Activated B cell treated with CpG ODN at 0.5 μM for 24 hours (primary cell): Measurements from ENCODE around the gene HDGFL2. TPM values are rescaled to one million over a fixed set of nuclear protein-coding genes. Genes with fewer than 3 reads are reported as not detected.

Experiments
- ATAC-seq: fragments of 200-7000 bp; cut with Tn5 transposase; one replicate; pipeline ENCODE4 v1.10.0; 2021; ENCODE audit warnings: low read depth, mild to moderate bottlenecking, moderate library complexity
- CTCF ChIA-PET: fragments of 350-600 bp; sonication (Branson Sonifier 250); formaldehyde crosslinking; loops from one replicate; lab custom pipeline; 2021; ENCODE audit warnings: antibody characterized with exemption; lab: Charles Lee
- POLR2A ChIA-PET: fragments of 350-600 bp; sonication (Branson Sonifier 250); formaldehyde crosslinking; loops from one replicate; lab custom pipeline; 2021; ENCODE audit warnings: antibody characterized with exemption; lab: Charles Lee
- DNase-seq: peaks from one replicate; pipeline ENCODE4 v3.0.0; 2022
- H3K27ac Mint-ChIP-seq: one replicate; pipeline ENCODE4 v1.8.0; 2020; ENCODE audit warnings: mixed read lengths
- H3K27me3 Mint-ChIP-seq: one replicate; pipeline ENCODE4 v1.8.0; 2021; ENCODE audit warnings: mixed read lengths
- H3K36me3 Mint-ChIP-seq: one replicate; pipeline ENCODE4 v1.8.0; 2021; ENCODE audit warnings: low read depth, mixed read lengths
- H3K4me1 Mint-ChIP-seq: one replicate; pipeline ENCODE4 v1.8.0; 2021; ENCODE audit warnings: mixed read lengths
- H3K4me3 Mint-ChIP-seq: one replicate; pipeline ENCODE4 v1.8.0; 2020; ENCODE audit warnings: mild to moderate bottlenecking, mixed read lengths
- H3K9me3 Mint-ChIP-seq: one replicate; pipeline ENCODE4 v1.8.0; 2020; ENCODE audit warnings: mixed read lengths
- CTCF ChIP-seq: fragments of 200-600 bp; IDR thresholded peaks from one replicate; pipeline ENCODE4 v1.8.0; 2022; ENCODE audit warnings: antibody characterized with exemption, mild to moderate bottlenecking
- intact Hi-C: fragments of 100-400 bp; cut with micrococcal nuclease; formaldehyde crosslinking; loops from one replicate; pipeline ENCODE4 v1.15.1; 2024
- total RNA-seq: library from RNA; stranded (reverse); gene quantifications from 2 replicates; pipeline ENCODE4 v1.2.3, GENCODE V29; 2022

Gene HDGFL2
- total RNA-seq, 1 donor from 2014 or later, result 44.9 TPM

DNA sequence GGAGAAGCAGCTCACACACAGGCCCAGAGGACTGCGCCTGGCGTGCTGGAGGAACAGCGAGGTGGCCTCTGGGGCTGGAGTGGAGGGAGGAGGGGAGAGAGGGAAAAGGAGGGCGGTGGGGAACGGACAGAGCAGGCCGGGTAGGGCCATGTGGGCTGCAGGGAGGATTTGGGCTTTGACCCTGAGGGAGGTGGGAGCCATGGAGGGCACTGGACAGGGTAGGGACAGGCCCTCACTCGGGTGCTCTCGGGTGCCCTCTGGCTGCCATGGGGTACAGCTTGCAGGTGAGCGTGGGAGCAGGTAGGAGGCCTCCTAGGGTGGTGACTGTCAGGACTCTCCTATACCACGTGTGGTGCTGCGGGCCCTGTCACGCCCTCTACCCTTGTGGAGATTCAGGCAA lies 23.4 kb downstream of the HDGFL2 start:
- DNase-seq (no peak), ATAC-seq (no peak)
- CTCF ChIA-PET, result no interaction called here
- Mint-ChIP-seq H3K4me3 (no peak overlapping the region), H3K36me3 (peaks cover 46% of the 10 kb centered on the region), H3K27ac (no peak overlapping the region), H3K4me1 (no peaks in the 10 kb centered on the region), H3K9me3 (no peaks in the 10 kb centered on the region), H3K27me3 (no peaks in the 10 kb centered on the region)
- POLR2A ChIA-PET, result no interaction called here
- intact Hi-C loops, result no loop called here
- no peak for TF ChIP-seq CTCF

- intact Hi-C loops, result no loop called here
- ChIA-PET POLR2A (no interaction called here), CTCF (no interaction called here)
- Mint-ChIP-seq H3K36me3 (peaks cover 44% of the 10 kb centered on the region), H3K4me1 (no peaks in the 10 kb centered on the region), H3K27ac (no peak overlapping the region), H3K4me3 (no peak overlapping the region), H3K9me3 (no peaks in the 10 kb centered on the region), H3K27me3 (no peaks in the 10 kb centered on the region)
- no peak for DNase-seq
- TF ChIP-seq CTCF, result no peak
- ATAC-seq, result no peak
These were observed 24.2 kb downstream of the HDGFL2 start for GRCh38 chr19:4496304-4496703.

GRCh38 chr19:4497770-4498389 lies 25.8 kb downstream of the HDGFL2 start:
- CTCF ChIA-PET, result no interaction called here
- H3K27me3 Mint-ChIP-seq, result no peaks in the 10 kb centered on the region
- H3K4me3 Mint-ChIP-seq, result no peak overlapping the region
- POLR2A ChIA-PET, result no interaction called here
- no peak overlapping the region for H3K27ac Mint-ChIP-seq
- peaks cover 52% of the 10 kb centered on the region for H3K36me3 Mint-ChIP-seq
- intact Hi-C loops, result no loop called here
- DNase-seq (no peak), ATAC-seq (no peak)
- H3K4me1 Mint-ChIP-seq, result no peaks in the 10 kb centered on the region
- no peaks in the 10 kb centered on the region for H3K9me3 Mint-ChIP-seq
- no peak for TF ChIP-seq CTCF

- peaks cover 52% of the 10 kb centered on the region for H3K36me3 Mint-ChIP-seq
- ChIA-PET POLR2A (no interaction called here), CTCF (no interaction called here)
- no peaks in the 10 kb centered on the region for H3K9me3 Mint-ChIP-seq
- H3K4me3 Mint-ChIP-seq, result no peak overlapping the region
- no peak overlapping the region for H3K27ac Mint-ChIP-seq
- no peak for TF ChIP-seq CTCF
- intact Hi-C loops, result no loop called here
- H3K27me3 Mint-ChIP-seq, result no peaks in the 10 kb centered on the region
- H3K4me1 Mint-ChIP-seq, result no peaks in the 10 kb centered on the region
- ATAC-seq (no peak), DNase-seq (no peak)
These were observed 26.6 kb downstream of the HDGFL2 start for GRCh38 chr19:4498694-4499093.

- no peak for DNase-seq
- Mint-ChIP-seq H3K27ac (no peak overlapping the region), H3K36me3 (peaks cover 49% of the 10 kb centered on the region), H3K27me3 (no peaks in the 10 kb centered on the region), H3K4me3 (no peak overlapping the region), H3K9me3 (no peaks in the 10 kb centered on the region), H3K4me1 (no peaks in the 10 kb centered on the region)
- TF ChIP-seq CTCF, result no peak
- ChIA-PET POLR2A (interaction anchor here (0.7 kb wide), 1 partner anchor 26 kb away, joined by 5 read pairs; no protein-coding TSS in a partner anchor), CTCF (no interaction called here)
- no peak for ATAC-seq
- intact Hi-C loops, result no loop called here
These were observed 27.2 kb downstream of the HDGFL2 start for GRCh38 chr19:4499318-4499717.
